ENCODE data around the gene SLC8A2.
"Not testable (repeated sequence)": the region's sequence is repeated elsewhere in the genome, so short reads cannot be mapped to it uniquely, and the experiment has no call there.

Gene SLC8A2

DNA sequence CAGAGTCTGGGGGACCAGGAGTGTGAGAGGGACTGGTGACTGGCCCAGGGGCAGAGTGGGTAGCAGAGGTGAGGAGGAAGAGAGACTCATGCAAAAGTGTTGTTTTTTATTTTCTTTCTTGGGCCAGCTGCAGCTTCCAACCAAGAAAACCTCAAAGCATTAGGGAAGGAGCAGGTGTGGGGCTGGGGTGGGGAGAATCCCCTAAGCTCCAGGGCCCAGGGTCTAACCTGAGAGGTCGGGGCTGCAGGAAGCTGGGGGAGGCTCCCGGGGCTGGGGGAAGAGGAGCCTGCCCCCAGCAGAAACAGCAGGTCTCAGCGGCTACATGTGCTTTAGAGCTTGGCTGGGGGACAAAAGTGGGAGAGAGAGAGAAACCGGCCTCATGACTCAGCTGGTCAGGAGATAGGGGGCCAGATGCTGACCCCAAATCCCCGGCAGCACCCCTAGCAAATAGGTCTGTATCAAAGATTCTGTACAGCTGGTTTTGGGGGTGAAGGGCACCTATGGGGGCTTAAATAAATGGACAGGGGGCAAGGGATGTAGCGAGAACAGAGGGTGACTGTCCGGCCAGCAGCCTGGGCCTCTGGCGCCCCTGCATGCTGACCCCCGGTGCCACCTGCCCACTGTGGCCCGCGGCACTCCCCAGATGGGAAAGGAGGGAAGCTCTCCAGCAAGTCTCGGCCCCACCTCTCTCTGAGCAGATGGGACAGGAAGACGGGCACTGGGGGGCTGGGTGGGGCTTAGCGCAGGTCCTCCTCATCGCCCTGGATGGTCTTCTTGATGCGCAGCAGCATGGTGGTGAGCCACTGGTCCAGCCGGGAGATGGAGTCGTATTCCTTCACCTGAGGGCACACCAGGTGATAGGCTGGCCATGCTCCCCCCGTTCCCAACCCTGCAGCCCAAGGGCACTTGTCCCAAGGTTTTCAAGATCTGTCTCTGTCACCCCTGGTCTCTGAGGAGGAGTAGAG lies 16.1 kb upstream of the SLC8A2 start:
- no peak for DNase-seq (ENCODE audit: low spot score)

DNA sequence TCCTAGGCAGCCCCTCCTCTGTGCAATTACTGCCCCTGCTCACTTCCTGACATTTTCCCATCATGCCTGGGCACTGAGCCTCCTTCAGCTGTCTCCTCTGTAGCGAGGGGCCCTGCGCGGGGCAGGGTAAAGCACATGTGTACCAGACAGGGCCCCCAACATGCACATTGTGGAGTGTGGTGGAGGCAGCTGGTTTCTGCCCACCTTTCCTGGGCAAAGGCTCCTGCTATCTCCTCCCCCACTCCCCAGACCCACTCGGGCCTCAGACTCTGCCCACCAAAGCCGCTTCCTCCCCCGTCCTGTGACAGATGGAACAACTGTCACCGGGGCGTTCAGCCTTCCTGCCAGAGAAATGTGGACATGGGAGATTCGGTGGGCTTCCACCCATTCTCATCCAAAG lies 15.2 kb upstream of the SLC8A2 start:
- no peak for DNase-seq (ENCODE audit: low spot score)

DNA sequence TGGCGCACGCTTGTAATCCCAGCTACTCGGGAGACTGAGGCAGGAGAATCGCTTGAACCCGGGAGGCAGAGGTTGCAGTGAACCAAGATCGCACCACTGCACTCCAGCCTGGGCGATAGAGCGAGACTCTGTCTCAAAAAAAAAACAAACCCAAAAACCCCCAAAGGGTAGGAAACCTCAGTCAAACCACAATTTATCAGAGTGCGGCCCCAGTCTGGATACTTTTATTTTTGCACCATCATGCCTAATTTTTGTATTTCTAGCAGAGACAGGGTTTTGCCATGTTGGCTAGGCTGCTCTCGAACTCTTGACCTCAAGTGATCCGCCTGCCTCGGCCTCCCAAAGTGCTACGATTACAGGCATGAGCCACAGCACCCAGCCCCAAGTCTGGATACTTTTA lies 14.5 kb upstream of the SLC8A2 start:
- not testable (repeated sequence) for DNase-seq (ENCODE audit: low spot score)

DNA sequence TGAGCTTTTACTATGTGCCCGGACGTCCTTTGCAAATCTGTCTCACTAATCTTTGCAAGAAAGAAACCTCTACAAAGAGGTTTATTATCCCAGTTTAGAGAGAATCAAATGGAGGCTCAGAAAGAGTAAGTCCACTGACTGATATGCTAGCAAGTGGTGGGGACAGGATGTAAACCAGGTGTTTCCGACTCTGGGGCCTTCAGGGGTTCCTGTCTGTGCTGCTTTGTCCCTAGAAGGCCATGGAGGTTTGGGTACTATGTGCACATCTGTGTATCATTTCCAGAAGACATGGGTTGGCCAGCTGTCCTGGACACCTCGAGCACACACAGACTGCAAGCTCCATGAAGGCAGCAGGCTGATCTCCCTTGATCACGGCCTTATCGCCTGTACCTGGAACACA lies 13.5 kb upstream of the SLC8A2 start:
- no peak for DNase-seq (ENCODE audit: low spot score)

DNA sequence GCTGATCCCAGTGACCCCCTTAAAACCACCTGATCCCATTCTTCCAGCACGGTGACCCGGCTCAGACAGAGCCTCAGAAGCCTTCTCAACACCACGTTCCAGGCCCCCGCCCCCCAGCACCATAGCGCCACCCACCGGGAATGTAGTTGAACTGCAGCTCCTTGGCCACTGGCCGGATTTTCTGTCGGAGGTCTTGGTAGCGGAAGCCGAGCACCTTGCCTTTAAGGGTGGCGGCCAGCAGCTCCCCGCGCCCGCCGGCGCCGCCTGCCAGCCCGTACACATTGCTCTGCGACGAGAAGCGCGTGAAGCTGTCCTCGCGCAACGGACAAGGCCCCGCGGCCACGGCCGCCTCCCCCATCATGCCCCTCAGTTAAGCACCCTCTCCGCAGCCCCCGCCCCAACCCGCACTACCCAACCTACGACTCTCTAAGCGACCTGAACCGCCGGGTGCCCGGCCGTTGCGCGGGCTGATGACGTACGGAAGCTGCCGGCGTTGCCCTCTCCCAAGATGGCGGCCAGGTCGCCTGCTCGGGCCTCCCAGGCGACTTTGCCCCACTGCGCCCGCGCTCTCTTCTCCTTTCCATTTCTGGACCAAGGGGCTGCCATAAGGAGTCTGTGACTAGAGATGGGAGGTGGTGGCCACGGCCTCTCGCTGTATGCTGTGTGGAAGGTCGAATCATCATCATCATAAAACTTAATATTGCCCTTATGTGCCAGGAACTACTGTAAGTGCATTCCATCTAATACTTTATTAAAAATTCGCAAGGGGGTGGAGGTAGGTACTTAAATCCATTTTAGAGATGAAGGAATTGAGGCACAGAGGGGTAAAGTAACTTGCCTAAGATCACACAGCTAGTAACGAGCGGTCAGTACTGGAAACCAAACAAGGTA lies 12.4 kb upstream of the SLC8A2 start, which contains the start of gene KPTN:
KPTN (minus strand) TSS at position 420 of the 891 bp plus-strand sequence; CDS start at position 361, 59 bp downstream.
- peak; percentile 98 for DNase-seq (ENCODE audit: low spot score)

DNA sequence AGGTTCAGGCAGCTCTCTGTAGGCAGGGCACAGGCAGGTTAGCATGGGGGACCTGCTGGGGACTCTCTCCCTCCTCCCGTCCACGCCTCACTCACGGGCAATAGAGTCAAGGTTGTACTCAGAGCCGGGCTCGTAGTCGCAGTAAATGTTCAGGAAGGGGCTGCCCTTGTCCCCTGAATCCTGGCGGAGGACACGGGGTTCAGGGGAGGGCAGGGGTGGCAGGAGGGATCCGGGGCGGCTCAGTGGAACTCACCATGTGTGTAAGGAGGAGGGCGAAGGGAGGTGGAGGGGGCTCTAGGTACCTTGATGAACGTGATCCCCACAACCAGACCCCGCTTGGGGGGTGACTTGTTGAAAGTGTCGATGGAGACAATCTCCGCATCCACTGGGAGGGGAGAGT lies 11.5 kb upstream of the SLC8A2 start:
- no peak for DNase-seq (ENCODE audit: low spot score)

DNA sequence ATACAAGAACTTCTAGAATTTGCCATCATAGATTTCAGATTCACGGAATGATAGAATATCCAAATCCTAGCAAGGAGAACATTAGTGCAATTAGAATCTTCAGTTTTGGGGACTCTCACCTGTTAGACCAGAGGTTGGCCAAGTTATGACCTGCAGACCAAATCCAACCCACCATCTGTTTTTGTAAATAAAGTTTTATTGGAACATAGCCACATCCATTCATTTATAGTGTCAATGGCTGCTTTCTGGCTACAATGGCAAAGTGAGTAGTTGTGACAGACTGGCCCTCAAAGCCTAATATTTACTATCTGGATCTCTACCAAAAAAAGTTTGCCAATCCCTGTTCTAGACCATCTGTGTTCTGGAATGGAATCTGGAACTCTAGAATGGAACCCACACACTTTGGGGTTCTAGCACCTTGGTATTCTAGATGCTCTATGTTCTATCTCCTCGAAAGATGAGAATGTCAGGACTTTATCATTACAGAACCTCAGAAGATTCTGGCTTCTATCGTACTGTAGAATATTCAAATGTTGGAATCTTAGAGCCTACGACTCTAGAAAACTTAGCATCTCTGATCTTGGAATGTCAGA lies 9.9 kb upstream of the SLC8A2 start:
- DNase-seq (ENCODE audit: low spot score) = no peak

DNA sequence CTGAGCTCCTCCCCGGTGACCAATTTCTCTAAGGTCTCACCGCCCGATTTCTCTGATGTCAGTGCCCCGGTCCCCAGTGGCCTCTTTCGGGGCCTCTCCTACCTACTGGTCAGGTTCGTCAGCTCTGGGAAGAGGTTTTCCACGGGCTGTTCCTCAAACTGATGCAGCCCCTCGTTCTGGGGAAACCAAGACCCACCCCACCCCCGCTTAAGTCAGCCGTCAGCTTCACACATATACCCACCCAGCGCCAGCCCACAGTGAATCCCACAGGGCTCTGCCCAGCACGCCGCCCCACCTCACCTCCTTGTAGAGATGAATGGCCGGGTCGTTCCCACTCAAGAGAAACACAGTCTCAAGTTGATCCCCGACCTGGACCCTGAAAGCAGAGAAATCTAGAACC lies 9.0 kb upstream of the SLC8A2 start:
- DNase-seq (ENCODE audit: low spot score) = no peak

DNA sequence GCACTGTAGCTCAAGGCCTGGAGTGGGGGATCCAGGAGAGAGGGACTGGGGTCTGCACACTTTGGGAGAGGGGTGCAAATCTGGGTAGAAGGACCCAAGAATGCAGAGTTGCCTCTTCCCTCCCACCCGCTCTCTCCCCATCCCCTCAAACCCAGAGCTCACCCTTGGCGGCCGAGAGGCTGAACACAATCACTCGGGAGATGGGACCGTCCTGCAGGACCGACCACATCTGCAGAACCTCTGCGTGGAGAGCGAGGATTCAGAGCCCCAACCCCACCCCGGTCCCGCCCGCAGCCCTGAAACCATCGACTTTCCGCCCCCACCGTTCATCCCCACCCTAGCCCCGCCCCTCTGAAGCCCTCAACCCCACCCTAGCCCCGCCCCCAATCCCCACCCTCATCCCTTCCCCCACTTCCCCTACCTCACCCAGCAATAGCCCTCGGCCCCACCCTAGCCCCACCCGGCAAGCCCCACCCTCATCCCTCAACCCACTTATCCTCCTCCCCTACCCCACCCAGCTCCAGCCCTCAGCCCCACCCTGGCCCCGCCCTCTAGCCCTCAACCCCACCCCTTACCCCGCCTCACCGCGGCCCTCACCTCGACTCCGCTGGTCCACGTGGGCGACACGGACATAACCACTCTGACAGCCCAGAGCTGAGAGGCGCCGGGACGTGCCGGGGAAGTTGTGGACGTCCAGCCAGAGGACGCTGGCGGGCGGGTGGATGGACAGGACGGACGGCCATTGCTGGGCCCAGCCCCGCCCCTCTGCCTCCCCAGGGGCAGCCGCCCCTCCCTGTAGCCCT lies 8.2 kb upstream of the SLC8A2 start:
- peak; percentile 39 for DNase-seq (ENCODE audit: low spot score)

DNA sequence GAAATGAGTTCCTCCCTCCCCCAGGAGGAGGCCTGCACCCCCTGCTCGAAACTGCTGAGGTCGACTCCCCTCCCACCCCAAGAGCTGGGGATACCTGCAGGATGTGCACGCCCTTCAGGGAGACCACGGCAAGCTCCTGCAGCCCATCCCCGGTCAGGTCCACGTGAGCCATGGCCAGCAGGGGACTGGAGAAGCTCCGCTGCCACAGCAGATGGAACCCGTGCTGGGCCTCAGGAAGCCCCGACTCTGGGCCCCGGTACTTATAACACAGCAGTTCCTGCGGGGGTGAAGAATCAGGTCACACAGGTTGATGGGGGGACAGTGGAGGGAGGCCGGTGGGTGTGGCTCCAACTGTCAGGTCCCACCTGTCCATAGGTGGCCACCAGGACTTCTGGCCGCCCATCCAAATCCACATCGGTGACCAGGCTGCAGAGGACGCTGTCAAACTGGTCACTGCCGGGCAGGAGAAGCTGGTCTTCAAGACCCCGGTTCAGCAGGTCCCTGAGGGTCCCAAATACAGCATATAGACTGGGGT lies 4.8 kb upstream of the SLC8A2 start:
- DNase-seq (ENCODE audit: low spot score) = no peak

DNA sequence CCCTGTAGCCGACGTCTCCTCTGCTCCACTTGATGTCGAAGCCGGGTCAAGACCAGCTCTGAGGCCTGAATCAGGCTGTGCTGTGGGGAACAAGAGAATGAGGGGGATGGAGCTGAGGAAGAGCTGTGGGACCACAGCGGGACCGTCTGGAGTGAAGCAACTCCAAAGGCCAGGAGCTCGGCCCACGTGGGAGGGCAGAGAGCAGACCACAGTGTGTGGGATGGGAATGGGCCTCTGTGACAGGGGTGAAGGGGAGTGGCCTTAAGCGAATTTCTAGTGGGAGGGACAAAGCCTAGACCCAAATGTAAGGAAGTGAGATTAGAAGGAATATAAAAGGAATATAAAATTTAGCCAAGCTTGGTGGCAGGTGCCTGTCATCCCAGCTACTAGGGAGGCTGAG lies 3.8 kb upstream of the SLC8A2 start:
- DNase-seq (ENCODE audit: low spot score) = no peak

DNA sequence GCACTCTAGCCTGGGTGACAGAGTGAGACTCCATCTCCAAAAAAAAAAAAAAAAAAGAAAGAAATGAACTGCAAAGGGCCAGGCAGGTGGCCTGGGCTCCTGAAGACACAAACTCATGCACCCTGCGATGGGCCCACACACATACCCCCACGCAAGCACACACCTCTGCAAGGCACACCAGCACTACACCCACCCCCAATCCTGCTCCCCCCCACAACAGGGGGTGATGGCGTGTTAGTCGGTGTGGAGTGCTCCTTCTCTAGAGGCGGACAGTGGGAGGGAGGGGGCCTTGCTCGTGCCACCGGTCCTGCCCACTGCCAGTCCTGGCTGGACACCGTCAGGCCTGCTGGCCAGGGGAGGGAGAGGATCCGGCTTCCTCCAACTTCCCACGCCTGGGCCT lies 1.6 kb upstream of the SLC8A2 start:
- DNase-seq (ENCODE audit: low spot score) = no peak

DNA sequence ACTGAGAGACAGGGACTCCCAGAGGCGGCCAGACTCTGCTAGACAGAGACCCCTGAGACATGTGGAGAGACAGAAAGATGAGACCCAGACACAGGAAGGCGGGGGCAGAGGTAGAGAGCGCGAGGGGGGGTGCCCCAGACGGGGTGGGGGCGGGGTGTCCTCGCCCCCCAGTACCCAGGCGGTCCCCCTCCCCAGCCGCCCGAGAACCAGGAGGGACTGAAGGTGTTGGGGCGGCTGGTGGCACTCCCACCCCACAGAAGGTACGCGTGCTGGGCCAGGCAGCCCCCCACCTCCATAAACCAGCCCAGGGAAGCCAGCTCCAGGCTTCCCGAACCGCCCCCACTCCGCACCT lies 336 bp downstream of the SLC8A2 start:
- DNase-seq (ENCODE audit: low spot score) = no peak

DNA sequence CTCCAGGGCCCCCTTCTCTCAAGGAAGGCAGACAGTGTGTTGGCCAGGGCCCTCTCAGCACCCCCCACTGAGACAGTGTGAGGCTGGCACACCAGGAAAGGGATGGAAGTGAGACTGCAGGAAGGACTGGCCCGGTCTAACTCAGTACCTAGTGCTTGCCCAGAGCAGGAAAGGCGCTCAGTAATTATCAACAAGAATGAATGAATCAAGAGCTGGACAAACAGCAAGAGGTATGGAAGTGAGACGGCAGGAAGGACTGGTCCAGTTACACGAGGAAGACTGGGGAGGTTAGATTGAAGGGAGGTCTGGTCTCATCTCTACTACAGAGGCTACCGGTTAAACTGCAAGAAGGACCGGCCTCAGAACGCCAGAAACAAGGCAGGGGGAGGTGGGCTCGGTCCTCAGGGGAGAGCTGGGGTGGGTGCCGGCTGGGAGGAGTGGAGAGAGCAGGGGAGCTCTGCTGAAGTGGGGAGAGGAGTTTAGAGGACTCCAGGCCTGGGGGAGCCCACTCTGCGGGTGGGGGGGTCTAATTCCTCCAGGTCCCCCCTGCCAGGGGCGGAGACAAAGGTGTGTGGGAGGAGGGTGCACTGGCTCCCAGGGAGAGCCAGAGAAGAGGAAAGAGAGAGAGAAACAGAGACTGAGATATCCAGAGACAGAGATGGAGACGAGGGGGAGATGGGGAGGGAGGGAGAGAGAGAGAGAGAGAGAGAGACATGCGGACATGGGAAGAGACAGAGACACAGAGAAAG lies 1.1 kb downstream of the SLC8A2 start:
- DNase-seq (ENCODE audit: low spot score) = no peak

DNA sequence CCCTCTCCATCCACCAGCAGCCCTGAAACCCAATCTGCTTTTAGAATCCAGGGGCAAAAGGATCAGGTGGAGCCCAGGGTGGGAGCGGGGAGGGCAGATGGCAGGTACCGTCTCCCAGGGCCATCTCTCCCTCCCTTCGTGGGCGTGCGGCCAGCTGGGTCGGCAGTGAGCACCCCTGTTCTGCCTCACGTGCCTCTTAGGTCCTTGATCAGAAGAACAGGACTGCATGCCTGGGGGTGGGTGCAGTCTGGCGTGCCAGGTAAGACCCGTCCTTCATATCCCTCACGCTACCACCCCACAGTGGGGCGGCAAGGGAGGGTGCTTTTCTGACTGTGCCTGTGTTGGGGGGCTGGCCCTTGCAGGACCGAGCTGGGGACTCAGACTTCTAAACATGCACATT lies 2.0 kb downstream of the SLC8A2 start:
- DNase-seq (ENCODE audit: low spot score) = no peak

DNA sequence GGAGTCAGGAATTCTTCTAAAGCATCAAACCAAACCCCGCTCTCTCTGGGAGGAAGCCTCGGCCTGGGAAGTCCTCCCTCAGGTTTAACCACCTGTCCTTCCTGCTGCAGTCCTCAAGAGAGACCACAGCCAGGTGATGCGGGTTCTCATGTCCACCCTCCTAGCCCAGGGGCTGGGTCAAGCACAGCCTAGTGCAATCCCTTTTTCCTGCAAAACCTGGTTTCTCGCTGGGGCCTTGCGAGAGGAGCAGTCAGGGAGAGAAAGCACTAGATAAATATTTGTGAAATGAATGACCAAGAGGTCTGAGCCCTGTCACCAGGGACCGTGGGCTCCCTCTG lies 2.4 kb downstream of the SLC8A2 start:
- DNase-seq (ENCODE audit: low spot score) = no peak

DNA sequence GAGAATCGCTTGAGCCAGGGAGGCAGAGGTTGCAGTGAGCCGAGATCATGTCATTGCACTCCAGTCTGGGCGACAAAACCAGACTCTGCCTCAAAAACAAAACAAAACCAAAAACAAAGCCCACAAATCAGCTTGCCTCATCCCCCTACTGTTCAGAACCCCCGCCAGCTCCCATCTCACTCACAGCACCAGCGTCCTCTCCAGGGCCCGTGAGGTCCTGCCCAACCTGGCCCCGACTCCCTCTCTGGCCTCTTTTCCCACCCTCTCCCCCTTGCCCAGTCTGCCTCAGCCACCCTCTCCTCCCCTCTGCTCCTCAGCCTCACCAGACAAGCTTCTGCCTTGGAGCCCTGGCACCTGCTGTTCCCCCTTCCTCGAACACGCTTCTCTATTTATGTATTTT lies 3.8 kb downstream of the SLC8A2 start:
- no peak for DNase-seq (ENCODE audit: low spot score)

DNA sequence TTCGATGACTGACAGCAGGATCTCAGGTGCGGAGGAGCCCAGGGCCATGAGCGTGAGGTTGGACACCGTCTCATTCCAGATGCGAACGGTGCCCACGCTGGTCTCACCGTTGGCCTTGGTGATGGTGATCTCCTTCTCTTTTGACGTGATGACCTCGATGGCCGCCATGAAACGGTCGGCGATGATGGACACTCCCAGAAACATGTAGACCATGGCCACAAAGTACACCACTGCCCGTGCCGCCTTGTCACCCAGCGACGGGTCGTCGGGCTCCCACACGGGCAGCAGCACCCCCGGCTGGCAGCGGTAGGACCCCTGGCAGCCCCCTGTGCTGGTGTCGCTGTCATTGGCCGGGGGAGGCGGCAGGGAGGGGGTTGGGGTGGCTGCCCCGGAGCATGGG lies 5.7 kb downstream of the SLC8A2 start:
- DNase-seq (ENCODE audit: low spot score) = no peak

DNA sequence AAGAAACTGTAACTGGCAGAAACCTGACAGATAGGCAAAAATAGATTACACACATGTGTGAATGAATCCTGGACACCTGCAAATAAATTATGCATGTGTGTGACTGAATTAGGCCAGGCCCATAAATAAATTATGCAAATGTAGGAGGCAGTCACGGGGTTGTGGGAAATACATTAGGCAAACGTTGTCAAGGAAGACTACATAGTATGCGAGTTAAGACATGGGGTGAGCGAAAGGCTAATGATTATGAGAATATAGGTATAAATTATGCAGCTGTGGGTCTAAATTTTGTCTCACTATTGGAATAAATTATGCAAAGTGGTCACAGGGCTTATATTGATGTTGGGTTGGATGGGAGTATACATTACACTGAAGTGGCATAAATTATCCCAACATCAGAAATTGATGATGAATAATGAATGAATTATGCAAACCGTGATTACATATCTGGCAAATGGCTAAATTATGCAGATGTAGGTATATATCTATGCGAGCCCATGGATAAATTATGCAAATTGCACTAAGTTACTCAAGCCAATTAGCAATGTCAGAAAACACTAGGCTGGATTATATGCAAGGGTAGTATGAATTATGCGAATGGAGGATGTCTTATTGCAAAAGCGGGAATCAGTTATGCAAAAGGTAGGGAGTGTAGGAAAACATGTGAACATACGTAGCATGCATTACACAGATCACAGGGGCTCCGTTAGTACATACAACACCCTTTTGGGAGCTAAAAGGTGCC lies 6.8 kb downstream of the SLC8A2 start:
- no peak for DNase-seq (ENCODE audit: low spot score)

DNA sequence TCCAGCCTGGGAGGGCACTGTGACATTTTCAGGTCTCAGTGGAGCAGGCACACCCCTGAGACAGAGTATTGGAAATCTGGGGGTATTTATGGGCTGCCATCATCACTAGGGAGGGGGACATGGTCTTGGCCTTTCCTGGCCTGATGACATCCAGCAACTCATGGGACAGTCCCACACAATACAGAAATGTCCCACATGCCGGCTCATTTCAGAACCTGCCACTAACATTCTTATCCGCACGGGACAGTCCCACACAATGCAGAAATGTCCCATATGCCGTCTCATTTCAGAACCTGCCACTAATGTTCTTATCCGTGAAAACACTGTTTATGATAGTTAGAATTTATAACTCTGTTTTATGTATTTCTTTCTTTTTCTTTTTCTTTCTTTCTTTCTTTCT lies 9.8 kb downstream of the SLC8A2 start:
- DNase-seq (ENCODE audit: low spot score) = no peak
